GM06990 (cell line): Measurements from ENCODE around the gene GAREM2.

Experiments
- DNase-seq: peaks from one replicate; pipeline ENCODE4 v3.0.0-alpha.2; 2011; ENCODE audit not compliant: insufficient read length; ENCODE audit errors: extremely low read depth
- H3K27me3 ChIP-seq: replicated peaks from 2 replicates; pipeline ENCODE4 v1.6.0; 2011; ENCODE audit warnings: low read length; ENCODE audit not compliant: control insufficient read depth, insufficient read depth
- H3K36me3 ChIP-seq: 2 replicates; pipeline ENCODE4 v1.5.1; 2011; ENCODE audit warnings: low read length; ENCODE audit not compliant: control insufficient read depth, insufficient read depth
- H3K4me3 ChIP-seq: replicated peaks from 2 replicates; pipeline ENCODE4 v1.5.1; 2011; ENCODE audit warnings: low read depth, mild to moderate bottlenecking, control low read depth, low read length
- TF ChIP-seq, protein P1 (sequence below): IDR thresholded peaks from 2 replicates; pipeline ENCODE4 v1.5.1; 2011; ENCODE audit warnings: low read length, control low read depth, mild to moderate bottlenecking, inconsistent platforms; ENCODE audit not compliant: insufficient read depth, poor library complexity, severe bottlenecking

GAREM2 gene

DNA sequence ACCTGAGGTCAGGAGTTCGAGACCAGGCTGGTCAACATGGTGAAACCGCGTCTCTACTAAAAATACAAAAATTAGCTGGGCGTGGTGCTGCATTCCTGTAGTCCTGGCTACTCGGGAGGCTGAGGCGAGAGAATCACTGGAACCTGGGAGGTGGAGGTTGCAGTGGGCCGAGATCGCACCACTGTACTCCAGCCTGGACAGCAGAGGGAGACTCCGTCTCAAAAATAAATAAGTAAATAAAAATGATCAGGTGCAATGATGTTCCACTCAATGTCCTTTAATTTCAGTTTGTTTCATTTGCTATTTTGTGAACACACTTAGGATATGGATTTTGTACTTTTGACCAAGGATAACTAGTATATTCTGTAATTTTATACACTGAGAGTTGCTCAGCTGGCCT is 62.2 kb downstream of the GAREM2 start:
- Histone ChIP-seq H3K4me3 (no peak overlapping the region), H3K27me3 (no peaks in the 10 kb centered on the region), H3K36me3 (peaks cover 10% of the 10 kb centered on the region)
- DNase-seq, result no peak
- TF ChIP-seq, protein P1, sequence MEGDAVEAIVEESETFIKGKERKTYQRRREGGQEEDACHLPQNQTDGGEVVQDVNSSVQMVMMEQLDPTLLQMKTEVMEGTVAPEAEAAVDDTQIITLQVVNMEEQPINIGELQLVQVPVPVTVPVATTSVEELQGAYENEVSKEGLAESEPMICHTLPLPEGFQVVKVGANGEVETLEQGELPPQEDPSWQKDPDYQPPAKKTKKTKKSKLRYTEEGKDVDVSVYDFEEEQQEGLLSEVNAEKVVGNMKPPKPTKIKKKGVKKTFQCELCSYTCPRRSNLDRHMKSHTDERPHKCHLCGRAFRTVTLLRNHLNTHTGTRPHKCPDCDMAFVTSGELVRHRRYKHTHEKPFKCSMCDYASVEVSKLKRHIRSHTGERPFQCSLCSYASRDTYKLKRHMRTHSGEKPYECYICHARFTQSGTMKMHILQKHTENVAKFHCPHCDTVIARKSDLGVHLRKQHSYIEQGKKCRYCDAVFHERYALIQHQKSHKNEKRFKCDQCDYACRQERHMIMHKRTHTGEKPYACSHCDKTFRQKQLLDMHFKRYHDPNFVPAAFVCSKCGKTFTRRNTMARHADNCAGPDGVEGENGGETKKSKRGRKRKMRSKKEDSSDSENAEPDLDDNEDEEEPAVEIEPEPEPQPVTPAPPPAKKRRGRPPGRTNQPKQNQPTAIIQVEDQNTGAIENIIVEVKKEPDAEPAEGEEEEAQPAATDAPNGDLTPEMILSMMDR, result peak; percentile 15

DNA sequence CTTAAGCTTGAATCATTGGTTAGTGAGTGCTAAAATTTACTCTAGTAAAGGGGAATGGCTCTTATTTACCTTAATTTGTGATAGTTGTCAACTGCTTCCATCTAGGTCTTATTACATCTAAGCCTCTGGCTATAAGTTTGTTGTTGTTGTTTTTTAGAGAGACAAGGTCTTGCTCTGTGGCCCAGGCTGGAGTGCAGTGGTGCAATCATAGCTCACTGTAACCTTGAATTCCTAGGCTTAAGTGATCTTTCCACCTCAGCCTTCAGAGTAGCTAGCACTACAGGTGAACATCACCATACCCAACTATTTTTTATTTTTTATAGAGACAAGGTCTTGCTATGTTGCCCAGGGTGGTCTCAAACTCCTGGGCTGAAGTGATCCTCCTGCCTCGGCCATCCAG is 65.0 kb downstream of the GAREM2 start:
- no peak for DNase-seq
- TF ChIP-seq, protein P1, result no peak
- Histone ChIP-seq H3K36me3 (peaks cover 6% of the 10 kb centered on the region), H3K4me3 (no peak overlapping the region), H3K27me3 (no peaks in the 10 kb centered on the region)

DNA sequence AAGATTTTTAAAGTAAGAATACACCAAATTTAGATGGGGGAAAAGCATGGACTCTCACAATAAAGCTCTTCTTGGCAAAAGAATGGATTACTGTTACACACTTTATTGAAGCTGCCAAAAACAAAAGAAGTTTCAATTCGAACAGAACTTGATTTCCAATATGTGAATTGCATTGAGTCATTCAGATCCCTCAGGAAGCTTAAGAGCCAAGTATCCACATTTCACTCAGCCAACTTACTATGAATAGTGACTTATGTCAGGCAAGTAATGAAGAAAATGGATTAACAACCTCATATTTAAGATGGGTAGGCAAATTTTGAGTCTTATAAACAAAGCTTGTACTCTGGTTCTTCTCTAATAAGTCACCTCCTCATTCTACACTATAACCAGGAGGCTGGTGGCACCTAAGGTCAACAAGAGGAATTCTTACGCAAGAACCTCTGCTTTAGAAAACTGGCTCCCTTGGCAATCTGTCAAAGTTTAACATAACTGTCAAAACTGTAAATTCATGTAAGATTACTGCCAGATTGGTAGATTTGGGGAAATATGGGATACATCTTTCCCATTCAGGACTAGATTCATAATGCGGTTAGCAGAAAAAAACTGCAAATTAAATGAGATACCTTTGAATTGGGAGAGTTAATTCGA is 65.5 kb downstream of the GAREM2 start:
- peaks cover 4% of the 10 kb centered on the region for H3K36me3 ChIP-seq
- H3K27me3 ChIP-seq, result no peaks in the 10 kb centered on the region
- TF ChIP-seq, protein P1, result no peak
- no peak overlapping the region for H3K4me3 ChIP-seq
- no peak for DNase-seq
